ENCODE results near the gene PEMT. TPM values are rescaled to one million over a fixed set of nuclear protein-coding genes. Genes with fewer than 3 reads are reported as not detected.

PEMT gene
- total RNA-seq, 1 experiment from 2014 or later, result 53.1 TPM

GRCh38 chr17:17538417-17539391 lies 52.8 kb downstream of the PEMT start:
- Mint-ChIP-seq H3K4me3 (no peak overlapping the region), H3K9me3 (no peaks in the 10 kb centered on the region), H3K4me1 (peaks cover 4% of the 10 kb centered on the region; the same call in 1 of the 2 replicates), H3K27ac (no peak overlapping the region), H3K36me3 (no peaks in the 10 kb centered on the region), H3K27me3 (ENCODE audit: low read depth) (no peaks in the 10 kb centered on the region)
- DNase-seq (ENCODE audit: low spot score) (no peak), ATAC-seq (no peak)
- TF ChIP-seq AR (CRISPR knock-in tag; IDR thresholded peaks at IDR 0.05) (no peak), ZNF121 (CRISPR knock-in tag; IDR thresholded peaks at IDR 0.05) (peak; percentile 72; the same call in 1 of the 2 replicates), GABPB1 (CRISPR knock-in tag; IDR thresholded peaks at IDR 0.05) (peak; percentile 67; the same call in 1 of the 2 replicates)
- POLR2A ChIA-PET, result no interaction called here
- CTCF ChIA-PET, result interaction anchor here (1.0 to 3.1 kb wide), 6 partner anchors 10 to 75 kb away, joined by 3 to 16 read pairs (median 5); partner anchors contain the start of gene RASD1

GRCh38 chr17:17537311-17538099 lies 54.0 kb downstream of the PEMT start:
- TF ChIP-seq NFE2L1 (CRISPR knock-in tag; IDR thresholded peaks at IDR 0.05) (no peak), RELA (CRISPR knock-in tag; IDR thresholded peaks at IDR 0.05; ENCODE audit: borderline replicate concordance) (no peak), SOX15 (CRISPR knock-in tag; IDR thresholded peaks at IDR 0.05) (no peak), ZNF396 (CRISPR knock-in tag; IDR thresholded peaks at IDR 0.05; ENCODE audit: borderline replicate concordance) (no peak)
- H3K27ac Mint-ChIP-seq, result peak overlapping the region; percentile 72; the same call in 1 of the 2 replicates
- ATAC-seq, result no peak
- ChIA-PET POLR2A (no interaction called here), CTCF (interaction anchor here (0.9 to 3.1 kb wide), 8 partner anchors 9 to 76 kb away, joined by 3 to 16 read pairs (median 6); partner anchors contain the start of gene RASD1)
- H3K36me3 Mint-ChIP-seq, result no peaks in the 10 kb centered on the region
- H3K4me3 Mint-ChIP-seq, result no peak overlapping the region
- peaks cover 8% of the 10 kb centered on the region for H3K4me1 Mint-ChIP-seq
- no peak for DNase-seq (ENCODE audit: low spot score)
- no peaks in the 10 kb centered on the region for H3K9me3 Mint-ChIP-seq
- H3K27me3 Mint-ChIP-seq (ENCODE audit: low read depth), result no peaks in the 10 kb centered on the region; the same call in 1 of the 2 replicates

- TF ChIP-seq TP53 (CRISPR knock-in tag; IDR thresholded peaks at IDR 0.05) (no peak), MYBL2 (CRISPR knock-in tag; IDR thresholded peaks at IDR 0.05) (no peak), MAX (CRISPR knock-in tag; IDR thresholded peaks at IDR 0.05) (no peak), NR3C1 (CRISPR knock-in tag; conservative IDR thresholded peaks at IDR 0.05; ENCODE audit: low read depth) (no peak), FOXP1 (CRISPR knock-in tag; IDR thresholded peaks at IDR 0.05; ENCODE audit: borderline replicate concordance) (no peak), ZSCAN18 (CRISPR knock-in tag; IDR thresholded peaks at IDR 0.05) (no peak), ZNF416 (CRISPR knock-in tag; IDR thresholded peaks at IDR 0.05) (no peak), IRF2 (CRISPR knock-in tag; IDR thresholded peaks at IDR 0.05; ENCODE audit: borderline replicate concordance, low read depth) (no peak), USF1 (CRISPR knock-in tag; IDR thresholded peaks at IDR 0.05) (no peak)
- no peaks in the 10 kb centered on the region for H3K9me3 Mint-ChIP-seq
- peak overlapping the region; percentile 45; the same call in 1 of the 2 replicates for H3K27ac Mint-ChIP-seq
- DNase-seq (ENCODE audit: low spot score) (no peak), ATAC-seq (no peak)
- H3K36me3 Mint-ChIP-seq, result no peaks in the 10 kb centered on the region
- ChIA-PET CTCF (interaction anchor here (0.9 to 1.4 kb wide), 3 partner anchors 14 to 40 kb away, joined by 4 to 7 read pairs (median 5); partner anchors contain the start of gene RASD1), POLR2A (no interaction called here)
- no peaks in the 10 kb centered on the region; the same call in 1 of the 2 replicates for H3K27me3 Mint-ChIP-seq (ENCODE audit: low read depth)
- peaks cover 8% of the 10 kb centered on the region for H3K4me1 Mint-ChIP-seq
- no peak overlapping the region for H3K4me3 Mint-ChIP-seq
These were observed 54.8 kb downstream of the PEMT start for GRCh38 chr17:17536702-17537101.

Measured in WTC11 (cell line).